ENCODE data around the gene COA6. TPM values are rescaled to one million over a fixed set of nuclear protein-coding genes. Genes with fewer than 3 reads are reported as not detected.

Gene COA6
- total RNA-seq, 1 experiment from 2014 or later, result 34.1 TPM

- Histone ChIP-seq H3K36me3 (ENCODE audit: control insufficient read depth in 1 of 2, insufficient read depth in 2 of 2, low read length in 2 of 2) (no peaks in the 10 kb centered on the region), H3K9me3 (ENCODE audit: control insufficient read depth in 1 of 2, insufficient read depth in 1 of 2, low read depth in 1 of 2, low read length in 2 of 2) (peaks cover 3 to 5% of the 10 kb centered on the region in 2 experiments; a peak in 1 of 4 replicates), H3K4me1 (ENCODE audit: control insufficient read depth in 1 of 2, insufficient read depth in 2 of 2, low read length in 2 of 2) (no peaks in the 10 kb centered on the region), H3K27me3 (ENCODE audit: insufficient read depth, low read length) (no peaks in the 10 kb centered on the region), H3K9ac (ENCODE audit: low read length) (no peak overlapping the region), H4K20me1 (ENCODE audit: insufficient read depth) (no peaks in the 10 kb centered on the region), H3K27ac (ENCODE audit: low read depth, low read length) (no peak overlapping the region), H3K4me3 (replicated peaks in 1 of 2; ENCODE audit: low read depth in 1 of 2, low read length in 2 of 2) (no peak overlapping the region), H2AFZ (ENCODE audit: low read depth, low read length, poor library complexity, severe bottlenecking) (no peak overlapping the region), H3K9me2 (ENCODE audit: insufficient read depth) (no peaks in the 10 kb centered on the region), H3K79me2 (ENCODE audit: insufficient read depth, low read length) (no peaks in the 10 kb centered on the region), H3K4me2 (ENCODE audit: low read length) (no peak overlapping the region)
- CTCF ChIA-PET, result no interaction called here
- ATAC-seq (no peak), DNase-seq (ENCODE audit: low read depth, low spot score) (no peak)
- TF ChIP-seq, protein P1, sequence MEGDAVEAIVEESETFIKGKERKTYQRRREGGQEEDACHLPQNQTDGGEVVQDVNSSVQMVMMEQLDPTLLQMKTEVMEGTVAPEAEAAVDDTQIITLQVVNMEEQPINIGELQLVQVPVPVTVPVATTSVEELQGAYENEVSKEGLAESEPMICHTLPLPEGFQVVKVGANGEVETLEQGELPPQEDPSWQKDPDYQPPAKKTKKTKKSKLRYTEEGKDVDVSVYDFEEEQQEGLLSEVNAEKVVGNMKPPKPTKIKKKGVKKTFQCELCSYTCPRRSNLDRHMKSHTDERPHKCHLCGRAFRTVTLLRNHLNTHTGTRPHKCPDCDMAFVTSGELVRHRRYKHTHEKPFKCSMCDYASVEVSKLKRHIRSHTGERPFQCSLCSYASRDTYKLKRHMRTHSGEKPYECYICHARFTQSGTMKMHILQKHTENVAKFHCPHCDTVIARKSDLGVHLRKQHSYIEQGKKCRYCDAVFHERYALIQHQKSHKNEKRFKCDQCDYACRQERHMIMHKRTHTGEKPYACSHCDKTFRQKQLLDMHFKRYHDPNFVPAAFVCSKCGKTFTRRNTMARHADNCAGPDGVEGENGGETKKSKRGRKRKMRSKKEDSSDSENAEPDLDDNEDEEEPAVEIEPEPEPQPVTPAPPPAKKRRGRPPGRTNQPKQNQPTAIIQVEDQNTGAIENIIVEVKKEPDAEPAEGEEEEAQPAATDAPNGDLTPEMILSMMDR (IDR thresholded peaks at IDR 0.05 in 2 of 3, conservative IDR thresholded peaks at IDR 0.05 in 1 of 3; ENCODE audit: borderline replicate concordance in 1 of 3, insufficient read depth in 1 of 3, low read depth in 2 of 3, low read length in 2 of 3), result no peak
- TF ChIP-seq POLR2AphosphoS5 (IDR thresholded peaks at IDR 0.05; ENCODE audit: low read depth, low read length), result no peak
- no peak for TF ChIP-seq SIN3A (IDR thresholded peaks at IDR 0.05; ENCODE audit: low read depth)
- no peak for TF ChIP-seq ATF3 (IDR thresholded peaks at IDR 0.05)
- TF ChIP-seq, protein P2, sequence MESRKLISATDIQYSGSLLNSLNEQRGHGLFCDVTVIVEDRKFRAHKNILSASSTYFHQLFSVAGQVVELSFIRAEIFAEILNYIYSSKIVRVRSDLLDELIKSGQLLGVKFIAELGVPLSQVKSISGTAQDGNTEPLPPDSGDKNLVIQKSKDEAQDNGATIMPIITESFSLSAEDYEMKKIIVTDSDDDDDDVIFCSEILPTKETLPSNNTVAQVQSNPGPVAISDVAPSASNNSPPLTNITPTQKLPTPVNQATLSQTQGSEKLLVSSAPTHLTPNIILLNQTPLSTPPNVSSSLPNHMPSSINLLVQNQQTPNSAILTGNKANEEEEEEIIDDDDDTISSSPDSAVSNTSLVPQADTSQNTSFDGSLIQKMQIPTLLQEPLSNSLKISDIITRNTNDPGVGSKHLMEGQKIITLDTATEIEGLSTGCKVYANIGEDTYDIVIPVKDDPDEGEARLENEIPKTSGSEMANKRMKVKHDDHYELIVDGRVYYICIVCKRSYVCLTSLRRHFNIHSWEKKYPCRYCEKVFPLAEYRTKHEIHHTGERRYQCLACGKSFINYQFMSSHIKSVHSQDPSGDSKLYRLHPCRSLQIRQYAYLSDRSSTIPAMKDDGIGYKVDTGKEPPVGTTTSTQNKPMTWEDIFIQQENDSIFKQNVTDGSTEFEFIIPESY (IDR thresholded peaks at IDR 0.05; ENCODE audit: extremely low read depth, insufficient replicate concordance, low read length), result no peak
- no peak for TF ChIP-seq EZH2phosphoT487 (IDR thresholded peaks at IDR 0.05; ENCODE audit: borderline replicate concordance)
- TF ChIP-seq CEBPB (IDR thresholded peaks at IDR 0.05; ENCODE audit: low read depth), result no peak
- no peak for TF ChIP-seq ZNF274 (IDR thresholded peaks at IDR 0.05; ENCODE audit: low read depth, low read length)
- TF ChIP-seq JUND (IDR thresholded peaks at IDR 0.05), result no peak
- TF ChIP-seq ZFX (IDR thresholded peaks at IDR 0.05), result no peak
- RAD21 ChIA-PET (ENCODE audit: low non-redundant PET in 1 of 2, low total read pairs in 2 of 2, uncharacterized antibody in 2 of 2, unreplicated experiment in 2 of 2), result no interaction called here
- BruUV-seq (replicated peaks), result no TSS peak
- POLR2A ChIA-PET, result no interaction called here
- intact Hi-C loops (cut with micrococcal nuclease), result no loop called here
Observed at GRCh38 chr1:234342774-234343173, 30.5 kb upstream of the COA6 start.
